GM23248 (cell line): ENCODE data around the gene RBM19.

Experiments used
- EZH2 ChIP-seq: fragments of 200-600 bp; sonication (generic); IDR thresholded peaks from 2 replicates; pipeline ENCODE4 v1.6.1; 2018; ENCODE audit warnings: antibody characterized with exemption, mild to moderate bottlenecking; ENCODE audit not compliant: insufficient read depth, poor library complexity, severe bottlenecking
- EZH2phosphoT487 ChIP-seq: fragments of 200-600 bp; sonication (generic); IDR thresholded peaks from 2 replicates; pipeline ENCODE4 v1.6.1; 2018; ENCODE audit warnings: antibody characterized with exemption, moderate library complexity, mild to moderate bottlenecking, low read depth; ENCODE audit not compliant: insufficient read depth

DNA sequence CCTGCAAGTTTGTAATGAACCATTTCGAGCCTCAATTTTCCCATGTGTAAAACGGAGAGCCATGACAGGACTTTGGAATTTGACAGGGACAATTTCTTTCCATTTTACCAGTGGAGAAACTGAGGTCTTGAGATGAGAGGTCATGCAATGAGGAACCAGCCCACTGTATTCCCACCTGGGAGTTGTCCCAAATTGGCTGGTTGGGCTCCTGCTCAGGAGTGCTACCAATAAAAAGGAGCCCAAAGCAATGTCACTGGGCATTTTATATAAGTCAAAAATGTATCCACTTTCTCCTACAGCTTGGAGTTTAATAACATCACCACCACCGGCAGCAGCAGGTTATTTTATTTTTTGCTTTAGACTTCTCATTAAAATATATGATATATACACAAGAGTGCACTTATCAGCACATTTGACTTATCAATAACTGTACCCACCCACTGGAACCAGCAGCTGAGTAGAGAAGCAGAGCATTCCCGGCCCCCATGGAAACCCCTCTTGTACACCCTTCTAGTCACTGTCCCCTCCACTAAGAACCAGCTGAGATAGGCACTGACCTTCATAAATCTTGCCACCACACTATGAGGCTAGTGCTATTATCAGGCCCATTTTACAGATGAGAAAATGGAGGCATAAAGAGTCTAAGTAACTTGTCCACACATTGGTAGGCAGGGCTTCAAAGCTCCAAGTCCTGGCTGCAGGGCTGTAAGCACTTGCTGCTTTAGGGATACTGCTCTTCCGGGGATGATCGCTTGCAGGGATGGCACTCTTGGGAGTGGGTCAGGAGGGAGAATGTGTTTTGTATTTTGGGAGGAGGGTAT, 25.3 kb upstream of the RBM19 start:
- no peak for TF ChIP-seq EZH2
- no peak for TF ChIP-seq EZH2phosphoT487
